CD14-positive monocyte (primary cell): ENCODE results near the gene COL4A2. TPM values are rescaled to one million over a fixed set of nuclear protein-coding genes. Genes with fewer than 3 reads are reported as not detected.
A peak's percentile ranks its signal among the peaks of the same experiment; 100 is the strongest.

Source experiments
- DNase-seq, 3 donors: peaks; one replicate each; pipeline ENCODE4 v3.0.0-alpha.2; 2011 to 2022
- H2AFZ ChIP-seq: 2 replicates; pipeline ENCODE4 v1.6.0; 2012; ENCODE audit warnings: mild to moderate bottlenecking, low read depth, low read length, inconsistent platforms; ENCODE audit not compliant: insufficient read depth, poor library complexity, severe bottlenecking
- H3K27ac ChIP-seq, 2 donors: 1 replicate in 1 of 2; 2 replicates in 1 of 2; pipeline ENCODE4 v1.5.1; 2012 to 2013; ENCODE audit warnings: low read length in 2 of 2, control low read depth in 1 of 2, inconsistent platforms in 1 of 2, low read depth in 1 of 2, mild to moderate bottlenecking in 1 of 2
- H3K27me3 ChIP-seq, 2 donors: one replicate each; pipeline versions ENCODE4 v1.6.0 to v1.6.1; 2011 to 2013; ENCODE audit warnings: low read length in 2 of 2; ENCODE audit not compliant: control insufficient read depth in 2 of 2, insufficient read depth in 2 of 2
- H3K36me3 ChIP-seq, 2 donors: replicated peaks in 1 of 2; 1 replicate in 1 of 2; 2 replicates in 1 of 2; pipeline versions ENCODE4 v1.5.1 to v1.6.1; 2012 to 2013; ENCODE audit warnings: low read length in 2 of 2, control low read depth in 1 of 2, inconsistent platforms in 1 of 2, mild to moderate bottlenecking in 1 of 2; ENCODE audit not compliant: insufficient read depth in 2 of 2, control insufficient read depth in 1 of 2
- H3K4me1 ChIP-seq, 2 donors: 1 replicate in 1 of 2; 2 replicates in 1 of 2; pipeline versions ENCODE4 v1.5.1 to v1.6.1; 2012 to 2013; ENCODE audit warnings: low read length in 2 of 2, control low read depth in 1 of 2, inconsistent platforms in 1 of 2, mild to moderate bottlenecking in 1 of 2, moderate library complexity in 1 of 2; ENCODE audit not compliant: insufficient read depth in 2 of 2, control insufficient read depth in 1 of 2
- H3K4me2 ChIP-seq: replicated peaks from 2 replicates; pipeline ENCODE3; 2012; ENCODE audit warnings: low read length, moderate library complexity, mild to moderate bottlenecking; ENCODE audit not compliant: poor library complexity, severe bottlenecking; ENCODE audit errors: extremely low read depth
- H3K4me3 ChIP-seq, 3 experiments: fragments of 200-600 bp in 1 of 3; sonication (generic) in 1 of 3; replicated peaks in 1 of 3; 1 replicate in 2 of 3; 2 replicates in 1 of 3; pipeline ENCODE4 v1.5.1; 2011 to 2013; ENCODE audit warnings: low read length in 3 of 3, mild to moderate bottlenecking in 3 of 3, control low read depth in 2 of 3, low read depth in 2 of 3, inconsistent platforms in 1 of 3, moderate library complexity in 1 of 3
- H3K79me2 ChIP-seq: 2 replicates; pipeline ENCODE4 v1.6.0; 2012; ENCODE audit warnings: mild to moderate bottlenecking, control low read depth, inconsistent platforms, low read length, moderate library complexity; ENCODE audit not compliant: insufficient read depth
- H3K9ac ChIP-seq: 2 replicates; pipeline ENCODE4 v1.6.0; 2017; ENCODE audit warnings: low read length, mild to moderate bottlenecking; ENCODE audit not compliant: insufficient read depth, poor library complexity, severe bottlenecking
- H3K9me3 ChIP-seq, 2 donors: replicated peaks in 1 of 2; 1 replicate in 1 of 2; 2 replicates in 1 of 2; pipeline versions ENCODE4 v1.5.1 to v1.6.1; 2012 to 2013; ENCODE audit warnings: low read length in 2 of 2, control low read depth in 1 of 2; ENCODE audit not compliant: control insufficient read depth in 1 of 2, insufficient read depth in 1 of 2
- H4K20me1 ChIP-seq: 2 replicates; pipeline ENCODE4 v1.6.0; 2012; ENCODE audit warnings: mild to moderate bottlenecking, low read length, control low read depth, moderate library complexity; ENCODE audit not compliant: insufficient read depth
- H3K27ac Mint-ChIP-seq, 7 donors: one replicate each; pipeline ENCODE4 v1.8.0; 2020; ENCODE audit warnings: mild to moderate bottlenecking in 7 of 7, mixed read lengths in 7 of 7, moderate library complexity in 6 of 7, inconsistent platforms in 2 of 7
- H3K27me3 Mint-ChIP-seq, 3 donors: one replicate each; pipeline ENCODE4 v1.8.0; 2021 to 2022; ENCODE audit warnings: low read depth in 3 of 3, mild to moderate bottlenecking in 3 of 3, mixed read lengths in 3 of 3, moderate library complexity in 3 of 3, inconsistent platforms in 1 of 3
- H3K36me3 Mint-ChIP-seq, 2 donors: one replicate each; pipeline ENCODE4 v1.8.0; 2020; ENCODE audit warnings: mixed read lengths in 2 of 2, inconsistent platforms in 1 of 2, mild to moderate bottlenecking in 1 of 2
- H3K4me1 Mint-ChIP-seq: one replicate; pipeline ENCODE4 v1.8.0; 2020; ENCODE audit warnings: mild to moderate bottlenecking, mixed read lengths
- H3K4me3 Mint-ChIP-seq, 2 donors: one replicate each; pipeline ENCODE4 v1.8.0; 2020; ENCODE audit warnings: mild to moderate bottlenecking in 2 of 2, mixed read lengths in 2 of 2, moderate library complexity in 1 of 2
- H3K9me3 Mint-ChIP-seq, 7 donors: one replicate each; pipeline ENCODE4 v1.8.0; 2020 to 2022; ENCODE audit warnings: mixed read lengths in 7 of 7, mild to moderate bottlenecking in 6 of 7, moderate library complexity in 6 of 7, inconsistent platforms in 2 of 7
- CTCF ChIP-seq: fragments of 200-600 bp; IDR thresholded peaks from one replicate; pipeline ENCODE4 v1.8.0; 2022; ENCODE audit warnings: antibody characterized with exemption, mild to moderate bottlenecking
- WGBS: methylation state at CpG from one replicate; pipeline ENCODE4 v1.1.5; 2013; ENCODE audit warnings: missing lambda C conversion rate; ENCODE audit not compliant: insufficient coverage; 5-methylcytosine and 5-hydroxymethylcytosine counted together
- intact Hi-C, 2 donors: fragments of 100-400 bp; cut with micrococcal nuclease; formaldehyde crosslinking; loops; one replicate each; pipeline versions ENCODE4 v1.15.0 to v1.15.1; 2023
- polyA plus RNA-seq, 3 donors: library from polyadenylated mRNA; depleted of rRNA in 1 of 3; unstranded in 2 of 3; stranded (reverse) in 1 of 3; fragments of 300-500 nt in 2 of 3; fragments of >200 nt in 1 of 3; fragmentation: Illumina TruSeq in 2 of 3; gene quantifications; 1 replicate in 2 of 3; 2 replicates in 1 of 3; pipeline ENCODE4 v1.2.3, GENCODE V29; 2012 to 2021

COL4A2 gene
- polyA plus RNA-seq, 3 donors: not detected

- H3K36me3 Mint-ChIP-seq: no peaks in the 10 kb centered on the region
- intact Hi-C loops: loop anchor here (2.0 to 10.0 kb wide), 5 partner anchors 190 to 1450 kb away; no protein-coding TSS in a partner anchor
- Histone ChIP-seq H3K9me3 (no peaks in the 10 kb centered on the region), H3K4me2 (no peak overlapping the region), H4K20me1 (no peaks in the 10 kb centered on the region), H3K79me2 (no peaks in the 10 kb centered on the region), H3K4me1 (no peaks in the 10 kb centered on the region), H3K4me3 (no peak overlapping the region), H2AFZ (no peak overlapping the region), H3K36me3 (no peaks in the 10 kb centered on the region), H3K9ac (no peak overlapping the region), H3K27me3 (peaks cover 2 to 38% of the 10 kb centered on the region in 2 donors), H3K27ac (no peak overlapping the region)
- WGBS: 45% methylated on average over 16 of the region's 16 CpGs
- peaks cover 7% of the 10 kb centered on the region for H3K4me1 Mint-ChIP-seq
- H3K27ac Mint-ChIP-seq: no peak overlapping the region
- H3K9me3 Mint-ChIP-seq: peaks cover 0 to 3% (median 0%) of the 10 kb centered on the region in 7 donors
- H3K4me3 Mint-ChIP-seq: peak overlapping the region in 1 of 2 donors; percentile 26
- H3K27me3 Mint-ChIP-seq: peaks cover 22 to 59% (median 29%) of the 10 kb centered on the region in 3 donors
- DNase-seq: peak; percentile 67 to 92 (median 74)
- peak; percentile 84 for TF ChIP-seq CTCF
Measured at GRCh38 chr13:110412132-110412914, 105.2 kb downstream of the COL4A2 start.

- Histone ChIP-seq H3K9ac (no peak overlapping the region), H3K27ac (no peak overlapping the region), H3K9me3 (no peaks in the 10 kb centered on the region), H2AFZ (no peak overlapping the region), H3K4me3 (no peak overlapping the region), H3K4me2 (no peak overlapping the region), H3K27me3 (peaks cover 2 to 38% of the 10 kb centered on the region in 2 donors), H3K79me2 (no peaks in the 10 kb centered on the region), H3K4me1 (no peaks in the 10 kb centered on the region), H4K20me1 (no peaks in the 10 kb centered on the region), H3K36me3 (no peaks in the 10 kb centered on the region)
- peaks cover 27 to 60% (median 28%) of the 10 kb centered on the region in 3 donors for H3K27me3 Mint-ChIP-seq
- H3K36me3 Mint-ChIP-seq: no peaks in the 10 kb centered on the region
- H3K4me1 Mint-ChIP-seq: peaks cover 7% of the 10 kb centered on the region
- H3K27ac Mint-ChIP-seq: peak overlapping the region in 1 of 7 donors; percentile 20
- 79% methylated on average over 14 of the region's 17 CpGs for WGBS
- TF ChIP-seq CTCF: no peak
- H3K9me3 Mint-ChIP-seq: peaks cover 0 to 3% (median 0%) of the 10 kb centered on the region in 7 donors
- DNase-seq: no peak
- H3K4me3 Mint-ChIP-seq: peak overlapping the region in 1 of 2 donors; percentile 26
- intact Hi-C loops: loop anchor here (2.0 to 10.0 kb wide), 5 partner anchors 190 to 1451 kb away; no protein-coding TSS in a partner anchor
Measured at GRCh38 chr13:110413016-110413675, 106.1 kb downstream of the COL4A2 start.
